ENCODE measurements around the gene CEP126. TPM values are rescaled to one million over a fixed set of nuclear protein-coding genes. Genes with fewer than 3 reads are reported as not detected.

CEP126 gene
- total and polyA plus RNA-seq, 2 of the 13 experiments (the other 11 are each of a cell fraction or from before 2014, with no cell fraction given), result 1.4 to 1.7 TPM

- BruUV-seq (replicated peaks), result no TSS peak
- no peak for DNase-seq (ENCODE audit: low spot score)
- CTCF ChIA-PET (ENCODE audit: low intra/inter-chr PET ratio, low total read pairs), result no interaction called here
- H3K4me2 ChIP-seq (ENCODE audit: low read depth, low read length), result no peak overlapping the region
- H3K9me3 ChIP-seq (ENCODE audit: low read length), result no peaks in the 10 kb centered on the region
- FAIRE-seq, result no peak
- WGBS (ENCODE audit: low lambda C conversion rate), result 89% methylated on average over 2 of the region's 2 CpGs
- TF ChIP-seq ATF7-NPFF (CRISPR knock-in tag; IDR thresholded peaks at IDR 0.05; ENCODE audit: low read depth), result no peak
- TF ChIP-seq XBP1 (CRISPR knock-in tag; IDR thresholded peaks at IDR 0.05), result no peak
- no peak for TF ChIP-seq ZNF282 (IDR thresholded peaks at IDR 0.05; ENCODE audit: partially characterized antibody)
- no peak for TF ChIP-seq ATF3 (CRISPR knock-in tag; IDR thresholded peaks at IDR 0.05)
- no peak for TF ChIP-seq PCBP2 (optimal IDR thresholded peaks at IDR 0.05; ENCODE audit: low read depth, low read length, poor library complexity, severe bottlenecking)
- TF ChIP-seq, protein P1, sequence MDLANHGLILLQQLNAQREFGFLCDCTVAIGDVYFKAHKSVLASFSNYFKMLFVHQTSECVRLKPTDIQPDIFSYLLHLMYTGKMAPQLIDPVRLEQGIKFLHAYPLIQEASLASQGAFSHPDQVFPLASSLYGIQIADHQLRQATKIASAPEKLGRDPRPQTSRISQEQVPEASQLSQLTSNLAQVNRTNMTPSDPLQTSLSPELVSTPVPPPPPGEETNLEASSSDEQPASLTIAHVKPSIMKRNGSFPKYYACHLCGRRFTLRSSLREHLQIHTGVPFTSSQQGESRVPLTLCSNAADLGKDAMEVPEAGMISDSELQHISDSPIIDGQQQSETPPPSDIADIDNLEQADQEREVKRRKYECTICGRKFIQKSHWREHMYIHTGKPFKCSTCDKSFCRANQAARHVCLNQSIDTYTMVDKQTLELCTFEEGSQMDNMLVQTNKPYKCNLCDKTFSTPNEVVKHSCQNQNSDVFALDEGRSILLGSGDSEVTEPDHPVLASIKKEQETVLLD (CRISPR knock-in tag; IDR thresholded peaks at IDR 0.05; ENCODE audit: low read depth), result no peak
- no peak for TF ChIP-seq HOXA9 (CRISPR knock-in tag; IDR thresholded peaks at IDR 0.05; ENCODE audit: borderline replicate concordance)
- no peak for TF ChIP-seq ZNF503 (CRISPR knock-in tag; IDR thresholded peaks at IDR 0.05)
- no peak for TF ChIP-seq GMEB2 (CRISPR knock-in tag; IDR thresholded peaks at IDR 0.05; ENCODE audit: low read depth)
- no peak overlapping the region for H3K4me3 ChIP-seq (replicated peaks in 1 of 3; ENCODE audit: insufficient read depth in 1 of 3, low read depth in 2 of 3, low read length in 3 of 3)
- no peak overlapping the region for H2AFZ ChIP-seq (ENCODE audit: low read length)
- POLR2A ChIA-PET, result no interaction called here
- H3K27ac ChIP-seq (ENCODE audit: extremely low read length, insufficient read depth, low read length), result no peak overlapping the region
- H3K27me3 ChIP-seq (ENCODE audit: control insufficient read depth in 1 of 2, insufficient read depth in 2 of 2, low read length in 2 of 2), result no peaks in the 10 kb centered on the region
- no peaks in the 10 kb centered on the region for H3K79me2 ChIP-seq (ENCODE audit: insufficient read depth, low read length)
- no peaks in the 10 kb centered on the region for H3K4me1 ChIP-seq (ENCODE audit: insufficient read depth, low read length)
- ATAC-seq, result no peak
- H4K20me1 ChIP-seq (ENCODE audit: insufficient read depth, low read length), result no peaks in the 10 kb centered on the region
- no peak overlapping the region for H3K9ac ChIP-seq (ENCODE audit: insufficient read depth, low read depth, low read length)
- no peaks in the 10 kb centered on the region for H3K36me3 ChIP-seq (replicated peaks in 1 of 2; ENCODE audit: control insufficient read depth in 1 of 2, insufficient read depth in 2 of 2, low read length in 2 of 2)
- intact Hi-C loops (cut with micrococcal nuclease; ENCODE audit: unreplicated experiment) (no loop called here), in situ Hi-C loops (cut with HindIII; ENCODE audit: extremely low pct_ligation_motif_present, low pct_unique_long_range_greater_than_20kb) (loop anchor here (10.0 kb wide), 1 partner anchor 81 kb away; no protein-coding TSS in a partner anchor)
Observed at GRCh38 chr11:101923554-101923953, 8.7 kb downstream of the CEP126 start.

All from HepG2 (cell line).